Activated T-cell treated with anti-CD3 and anti-CD28 coated beads for 24 hours (primary cell): ENCODE results near the gene STK11.

Experiments used
- DNase-seq: peaks from one replicate; pipeline ENCODE4 v3.0.0-alpha.2; 2020; ENCODE audit warnings: low read depth

Gene STK11

GRCh38 chr19:1251330-1252220 is 46.0 kb downstream of the STK11 start:
- peak; percentile 55 for DNase-seq

- no peak for DNase-seq
Observed at GRCh38 chr19:1252221-1252820, 46.7 kb downstream of the STK11 start.

- DNase-seq: no peak
Observed at GRCh38 chr19:1252821-1253513, 47.4 kb downstream of the STK11 start.

- no peak for DNase-seq
Observed at GRCh38 chr19:1253514-1254080, 48.0 kb downstream of the STK11 start.

GRCh38 chr19:1254081-1254527 is 48.5 kb downstream of the STK11 start:
- DNase-seq: no peak

GRCh38 chr19:1254530-1255185 is 49.1 kb downstream of the STK11 start:
- DNase-seq: no peak

- DNase-seq: no peak
Observed at GRCh38 chr19:1255186-1256161, 49.9 kb downstream of the STK11 start.

- no peak for DNase-seq
Observed at GRCh38 chr19:1256646-1257474, 51.3 kb downstream of the STK11 start.

- no peak for DNase-seq
Observed at GRCh38 chr19:1257475-1258162, 52.0 kb downstream of the STK11 start.

- no peak for DNase-seq
Observed at GRCh38 chr19:1258163-1258492, 52.5 kb downstream of the STK11 start.

GRCh38 chr19:1258707-1259205 is 53.2 kb downstream of the STK11 start:
- DNase-seq: no peak

- DNase-seq: no peak
Observed at GRCh38 chr19:1259206-1259875, 53.8 kb downstream of the STK11 start.

- no peak for DNase-seq
Observed at GRCh38 chr19:1259876-1260748, 54.5 kb downstream of the STK11 start.

GRCh38 chr19:1260749-1261537 is 55.4 kb downstream of the STK11 start:
- DNase-seq: peak; percentile 96

GRCh38 chr19:1261538-1261797 is 55.9 kb downstream of the STK11 start:
- no peak for DNase-seq

- no peak for DNase-seq
Observed at GRCh38 chr19:1261798-1262622, 56.4 kb downstream of the STK11 start.
